GM12801 (cell line): ENCODE measurements around the gene DLL3.

Experiments used
- CTCF ChIP-seq: IDR thresholded peaks from one replicate; pipeline ENCODE4 v1.5.1; 2011; ENCODE audit warnings: control low read depth; ENCODE audit not compliant: insufficient read length; ENCODE audit errors: extremely low read depth

Gene DLL3

GRCh38 chr19:39524495-39524894, 25.7 kb downstream of the DLL3 start:
- no peak for TF ChIP-seq CTCF

- no peak for TF ChIP-seq CTCF
Measured at GRCh38 chr19:39525205-39525604, 26.5 kb downstream of the DLL3 start.

GRCh38 chr19:39531834-39532232, 33.1 kb downstream of the DLL3 start:
- TF ChIP-seq CTCF = no peak

GRCh38 chr19:39532233-39533002, 33.7 kb downstream of the DLL3 start, which contains the start of gene EID2B:
TSS of gene EID2B (minus strand) at chr19:39532852. CDS start at chr19:39532802, 50 bp downstream.
- peak; percentile 92 for TF ChIP-seq CTCF

- no peak for TF ChIP-seq CTCF
Measured at GRCh38 chr19:39533003-39533512, 34.3 kb downstream of the DLL3 start.

GRCh38 chr19:39533791-39534190, 35.0 kb downstream of the DLL3 start:
- no peak for TF ChIP-seq CTCF

- TF ChIP-seq CTCF = no peak
Measured at GRCh38 chr19:39539165-39539517, 40.4 kb downstream of the DLL3 start.
